Activated CD8-positive, alpha-beta memory T cell treated with anti-CD3 and anti-CD28 coated beads for 4 hours (primary cell): ENCODE data around the gene ARAP1.

Source experiments
- DNase-seq, 2 donors: peaks; one replicate each; pipeline ENCODE4 v3.0.0-alpha.2; 2020; ENCODE audit warnings: low read depth in 2 of 2

The ARAP1 gene

GRCh38 chr11:72742513-72743320, 9.5 kb downstream of the ARAP1 start:
- DNase-seq: no peak

- DNase-seq: no peak
These were observed 10.2 kb downstream of the ARAP1 start for GRCh38 chr11:72741849-72742512.

- DNase-seq: no peak
These were observed 10.8 kb downstream of the ARAP1 start for GRCh38 chr11:72741429-72741833.

GRCh38 chr11:72740562-72741428, 11.4 kb downstream of the ARAP1 start:
- DNase-seq: no peak

GRCh38 chr11:72740060-72740424, 12.2 kb downstream of the ARAP1 start:
- no peak for DNase-seq

- DNase-seq: no peak
These were observed 12.8 kb downstream of the ARAP1 start for GRCh38 chr11:72739240-72740059.

- DNase-seq: no peak
These were observed 13.7 kb downstream of the ARAP1 start for GRCh38 chr11:72738199-72739141.

GRCh38 chr11:72737336-72737735, 14.9 kb downstream of the ARAP1 start:
- DNase-seq: no peak

GRCh38 chr11:72736452-72737069, 15.6 kb downstream of the ARAP1 start:
- DNase-seq: peak; percentile 35 to 41

- no peak for DNase-seq
These were observed 16.6 kb downstream of the ARAP1 start for GRCh38 chr11:72735495-72736027.

- DNase-seq: no peak
These were observed 19.9 kb downstream of the ARAP1 start for GRCh38 chr11:72732329-72732728.

- DNase-seq: no peak
These were observed 21.5 kb downstream of the ARAP1 start for GRCh38 chr11:72730737-72731136.

- DNase-seq: no peak
These were observed 22.0 kb downstream of the ARAP1 start for GRCh38 chr11:72730243-72730642.

- no peak for DNase-seq
These were observed 24.7 kb downstream of the ARAP1 start for GRCh38 chr11:72727521-72727920.

- no peak for DNase-seq
These were observed 25.7 kb downstream of the ARAP1 start for GRCh38 chr11:72726266-72727220.

- no peak for DNase-seq
These were observed 26.5 kb downstream of the ARAP1 start for GRCh38 chr11:72725724-72726028.

GRCh38 chr11:72724851-72725723, 27.1 kb downstream of the ARAP1 start:
- peak; percentile 63 to 67 for DNase-seq
